Neural progenitor cell (in vitro differentiated cells): ENCODE measurements around the gene HMOX2.

Experiments
- EZH2 ChIP-seq: fragments of 200-600 bp; sonication (generic); IDR thresholded peaks from 2 replicates; pipeline ENCODE4 v1.6.1; 2017; ENCODE audit warnings: antibody characterized with exemption, mild to moderate bottlenecking, moderate library complexity
- EZH2phosphoT487 ChIP-seq: fragments of 200-600 bp; sonication (generic); IDR thresholded peaks from 2 replicates; pipeline ENCODE4 v1.6.1; 2017; ENCODE audit warnings: antibody characterized with exemption
- TF ChIP-seq, protein P1 (sequence below): fragments of 200-600 bp; sonication (generic); IDR thresholded peaks from 2 replicates; pipeline ENCODE4 v1.5.1; 2017; ENCODE audit warnings: antibody characterized with exemption, mild to moderate bottlenecking

- TF ChIP-seq, protein P1, sequence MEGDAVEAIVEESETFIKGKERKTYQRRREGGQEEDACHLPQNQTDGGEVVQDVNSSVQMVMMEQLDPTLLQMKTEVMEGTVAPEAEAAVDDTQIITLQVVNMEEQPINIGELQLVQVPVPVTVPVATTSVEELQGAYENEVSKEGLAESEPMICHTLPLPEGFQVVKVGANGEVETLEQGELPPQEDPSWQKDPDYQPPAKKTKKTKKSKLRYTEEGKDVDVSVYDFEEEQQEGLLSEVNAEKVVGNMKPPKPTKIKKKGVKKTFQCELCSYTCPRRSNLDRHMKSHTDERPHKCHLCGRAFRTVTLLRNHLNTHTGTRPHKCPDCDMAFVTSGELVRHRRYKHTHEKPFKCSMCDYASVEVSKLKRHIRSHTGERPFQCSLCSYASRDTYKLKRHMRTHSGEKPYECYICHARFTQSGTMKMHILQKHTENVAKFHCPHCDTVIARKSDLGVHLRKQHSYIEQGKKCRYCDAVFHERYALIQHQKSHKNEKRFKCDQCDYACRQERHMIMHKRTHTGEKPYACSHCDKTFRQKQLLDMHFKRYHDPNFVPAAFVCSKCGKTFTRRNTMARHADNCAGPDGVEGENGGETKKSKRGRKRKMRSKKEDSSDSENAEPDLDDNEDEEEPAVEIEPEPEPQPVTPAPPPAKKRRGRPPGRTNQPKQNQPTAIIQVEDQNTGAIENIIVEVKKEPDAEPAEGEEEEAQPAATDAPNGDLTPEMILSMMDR: no peak
- TF ChIP-seq EZH2: no peak
- no peak for TF ChIP-seq EZH2phosphoT487
Measured at GRCh38 chr16:4450931-4451519, 25.2 kb upstream of the HMOX2 start.
